Transverse colon (tissue), 4 donors: Measurements from ENCODE around the gene CAMK2D. TPM values are rescaled to one million over a fixed set of nuclear protein-coding genes. Genes with fewer than 3 reads are reported as not detected.
"Not testable (repeated sequence)": the region's sequence is repeated elsewhere in the genome, so short reads cannot be mapped to it uniquely, and the experiment has no call there.

ENCODE experiments used
- DNase-seq: peaks from one replicate; pipeline ENCODE4 v3.0.0-alpha.2; 2019
- H3K27ac ChIP-seq, 4 donors: fragments of 200-600 bp; sonication (generic); 2 replicates each; pipeline ENCODE4 v1.5.1; 2016 to 2018; ENCODE audit warnings: inconsistent platforms in 4 of 4
- H3K27me3 ChIP-seq: fragments of 200-600 bp; sonication (generic); 2 replicates; pipeline ENCODE4 v1.5.1; 2017; ENCODE audit warnings: inconsistent platforms
- H3K36me3 ChIP-seq, 4 donors: fragments of 200-600 bp; sonication (generic); 2 replicates each; pipeline ENCODE4 v1.5.1; 2017 to 2019; ENCODE audit warnings: inconsistent platforms in 4 of 4
- H3K4me1 ChIP-seq, 4 donors: fragments of 200-600 bp; sonication (generic); 2 replicates each; pipeline ENCODE4 v1.5.1; 2017 to 2020; ENCODE audit warnings: inconsistent platforms in 4 of 4
- H3K4me3 ChIP-seq, 4 donors: fragments of 200-600 bp; sonication (generic); 1 replicate in 1 of 4; 2 replicates in 3 of 4; pipeline versions ENCODE4 v1.5.1 to v1.6.1; 2017 to 2019; ENCODE audit warnings: inconsistent platforms in 4 of 4
- H3K9me3 ChIP-seq, 2 donors: fragments of 200-600 bp; sonication (generic); 2 replicates each; pipeline ENCODE4 v1.5.1; 2017 to 2019; ENCODE audit warnings: inconsistent platforms in 2 of 2
- EP300 ChIP-seq: sonication (generic); formaldehyde crosslinking; IDR thresholded peaks from one replicate; pipeline ENCODE4 v1.6.1; 2017; ENCODE audit warnings: antibody characterized with exemption, low read depth
- POLR2A ChIP-seq: fragments of 450-650 bp; IDR thresholded peaks from one replicate; pipeline ENCODE4 v1.6.1; 2016; ENCODE audit warnings: antibody characterized with exemption, mild to moderate bottlenecking, moderate library complexity
- POLR2AphosphoS5 ChIP-seq, 3 donors: sonication (generic); formaldehyde crosslinking; IDR thresholded peaks; one replicate each; pipeline ENCODE4 v1.6.1; 2016; ENCODE audit warnings: antibody characterized with exemption in 3 of 3
- WGBS, 2 donors: methylation state at CpG; one replicate each; pipeline ENCODE4 v1.1.5; 2018; ENCODE audit warnings: low coverage in 1 of 2; 5-methylcytosine and 5-hydroxymethylcytosine counted together
- in situ Hi-C, 4 donors: fragments of 200-750 bp; cut with MboI; loops; one replicate each; pipeline versions ENCODE4 v1.15.0 to v1.15.1; 2017; ENCODE audit warnings: low sequenced_read_pairs in 3 of 4, low pct_ligation_motif_present in 1 of 4, low pct_unique_long_range_greater_than_20kb in 1 of 4
- intact Hi-C: fragments of 100-400 bp; cut with DNase I; formaldehyde crosslinking; loops from one replicate; pipeline ENCODE4 v1.15.1; 2023; ENCODE audit warnings: low total_unique reads
- total RNA-seq, 4 donors: library from RNA; depleted of rRNA; stranded (reverse); fragments of >200 nt; gene quantifications; one replicate each; pipeline ENCODE4 v1.1.0, GENCODE V29; 2016
- TF ChIP-seq, protein P1 (sequence below), 5 experiments: fragments of 200-600 bp in 3 of 5; fragments of 450-650 bp in 2 of 5; sonication (generic) in 3 of 5; IDR thresholded peaks; 1 replicate in 2 of 5; 2 replicates in 3 of 5; pipeline ENCODE4 v1.5.1; 2016 to 2017; ENCODE audit warnings: antibody characterized with exemption in 5 of 5, inconsistent platforms in 3 of 5, mild to moderate bottlenecking in 2 of 5, moderate library complexity in 1 of 5

The CAMK2D gene
- total RNA-seq, 4 donors from 2014 or later: 54.5 to 107 (median 84.7) TPM

DNA sequence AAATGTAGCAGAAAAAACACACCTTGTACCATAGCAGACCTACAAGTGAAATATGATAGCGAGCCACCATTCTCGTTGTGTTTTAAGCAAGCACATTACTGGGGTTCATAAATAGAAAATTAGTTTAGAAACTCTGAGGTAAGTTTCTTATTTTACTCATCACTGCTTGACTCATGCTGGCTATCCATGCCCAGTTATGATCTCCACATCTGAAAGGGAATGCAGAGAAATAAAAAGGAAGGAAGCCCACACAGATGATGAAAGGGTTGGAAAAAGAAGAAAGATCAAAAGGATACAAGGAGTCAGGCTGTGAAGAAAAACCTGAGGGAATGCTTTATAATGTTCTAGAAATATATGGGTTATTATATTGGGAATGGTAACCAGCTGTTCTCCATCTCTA, 54.5 kb downstream of the CAMK2D start:
- peak overlapping the region in 1 of 4 donors; percentile 27 for H3K27ac ChIP-seq
- intact Hi-C loops (no loop called here), in situ Hi-C loops (no loop called here)
- no peaks in the 10 kb centered on the region for H3K27me3 ChIP-seq
- H3K36me3 ChIP-seq: no peaks in the 10 kb centered on the region
- H3K9me3 ChIP-seq: no peaks in the 10 kb centered on the region
- DNase-seq: no peak
- no peak overlapping the region for H3K4me3 ChIP-seq
- TF ChIP-seq POLR2A (no peak), EP300 (no peak), POLR2AphosphoS5 (IDR thresholded peaks at IDR 0.05) (no peak)
- TF ChIP-seq, protein P1, sequence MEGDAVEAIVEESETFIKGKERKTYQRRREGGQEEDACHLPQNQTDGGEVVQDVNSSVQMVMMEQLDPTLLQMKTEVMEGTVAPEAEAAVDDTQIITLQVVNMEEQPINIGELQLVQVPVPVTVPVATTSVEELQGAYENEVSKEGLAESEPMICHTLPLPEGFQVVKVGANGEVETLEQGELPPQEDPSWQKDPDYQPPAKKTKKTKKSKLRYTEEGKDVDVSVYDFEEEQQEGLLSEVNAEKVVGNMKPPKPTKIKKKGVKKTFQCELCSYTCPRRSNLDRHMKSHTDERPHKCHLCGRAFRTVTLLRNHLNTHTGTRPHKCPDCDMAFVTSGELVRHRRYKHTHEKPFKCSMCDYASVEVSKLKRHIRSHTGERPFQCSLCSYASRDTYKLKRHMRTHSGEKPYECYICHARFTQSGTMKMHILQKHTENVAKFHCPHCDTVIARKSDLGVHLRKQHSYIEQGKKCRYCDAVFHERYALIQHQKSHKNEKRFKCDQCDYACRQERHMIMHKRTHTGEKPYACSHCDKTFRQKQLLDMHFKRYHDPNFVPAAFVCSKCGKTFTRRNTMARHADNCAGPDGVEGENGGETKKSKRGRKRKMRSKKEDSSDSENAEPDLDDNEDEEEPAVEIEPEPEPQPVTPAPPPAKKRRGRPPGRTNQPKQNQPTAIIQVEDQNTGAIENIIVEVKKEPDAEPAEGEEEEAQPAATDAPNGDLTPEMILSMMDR (IDR thresholded peaks at IDR 0.05): no peak
- WGBS, 2 donors: 66 to 86% methylated on average over 2 of the region's 2 CpGs
- peaks cover 0 to 19% (median 14%) of the 10 kb centered on the region in 4 donors for H3K4me1 ChIP-seq

DNA sequence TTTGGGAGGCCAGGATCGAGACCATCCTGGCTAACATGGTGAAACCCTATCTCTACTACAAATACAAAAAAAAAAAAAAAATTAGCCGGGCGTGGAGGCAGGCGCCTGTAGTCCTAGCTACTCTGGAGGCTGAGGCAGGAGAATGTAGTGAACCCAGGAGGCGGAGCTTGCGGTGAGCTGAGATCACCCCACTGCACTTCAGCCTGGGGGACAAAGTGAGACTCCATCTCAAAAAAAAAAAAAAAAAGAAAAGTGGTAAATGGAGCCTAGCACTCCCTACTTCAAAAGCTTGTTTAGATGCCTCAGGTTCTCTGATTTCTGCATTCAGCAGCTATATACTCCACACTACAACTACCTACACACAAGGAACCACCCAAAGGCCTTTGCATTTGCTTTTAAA, 56.4 kb downstream of the CAMK2D start:
- intact Hi-C loops: not testable (repeated sequence)

GRCh38 chr4:113702596-113702995, 58.9 kb downstream of the CAMK2D start:
- WGBS, 2 donors: 91 to 93% methylated on average over 3 of the region's 3 CpGs
- H3K4me3 ChIP-seq, in situ Hi-C loops, intact Hi-C loops, H3K9me3 ChIP-seq, H3K36me3 ChIP-seq, H3K4me1 ChIP-seq, H3K27me3 ChIP-seq, H3K27ac ChIP-seq, DNase-seq: not testable (repeated sequence)

More for the DNA sequence above, 56.4 kb downstream of the CAMK2D start:
- H3K36me3 ChIP-seq, in situ Hi-C loops, H3K4me3 ChIP-seq, H3K27me3 ChIP-seq, H3K9me3 ChIP-seq, DNase-seq, H3K27ac ChIP-seq: not testable (repeated sequence)
- WGBS, 2 donors: 97 to 98% methylated on average over 6 of the region's 6 CpGs
- peaks cover 0 to 18% (median 12%) of the 10 kb centered on the region in 4 donors for H3K4me1 ChIP-seq

DNA sequence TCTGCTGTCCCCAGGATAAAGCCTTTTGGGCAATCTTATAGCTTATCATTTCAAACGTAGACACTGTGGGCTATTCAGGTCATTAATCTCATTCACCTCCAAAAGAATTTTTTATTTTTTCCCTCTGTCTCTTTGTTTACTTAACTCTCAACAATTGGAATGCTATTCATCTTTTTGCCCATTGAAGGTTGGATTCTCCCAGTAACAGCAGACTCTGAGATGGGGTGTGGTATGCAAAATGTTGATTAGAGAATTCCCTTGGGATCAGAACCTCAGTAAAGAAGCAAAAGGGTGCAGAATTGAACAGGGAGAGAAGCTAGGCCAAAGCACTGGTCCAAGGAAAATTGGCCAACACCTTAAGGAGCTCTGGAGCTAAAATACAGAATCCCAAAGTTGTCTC, 60.4 kb downstream of the CAMK2D start:
- H3K4me3 ChIP-seq: no peak overlapping the region
- in situ Hi-C loops (no loop called here), intact Hi-C loops (no loop called here)
- no peaks in the 10 kb centered on the region for H3K27me3 ChIP-seq
- peaks cover 0 to 5% (median 1%) of the 10 kb centered on the region in 4 donors for H3K4me1 ChIP-seq
- no peak for TF ChIP-seq EP300
- TF ChIP-seq POLR2A: no peak
- no peak for TF ChIP-seq POLR2AphosphoS5 (IDR thresholded peaks at IDR 0.05)
- TF ChIP-seq, protein P1 (IDR thresholded peaks at IDR 0.05): no peak
- H3K9me3 ChIP-seq: no peaks in the 10 kb centered on the region
- 67 to 76% methylated on average over 1 of the region's 1 CpG for WGBS, 2 donors
- no peak for DNase-seq
- no peak overlapping the region for H3K27ac ChIP-seq
- H3K36me3 ChIP-seq: no peaks in the 10 kb centered on the region

- no peaks in the 10 kb centered on the region for H3K27me3 ChIP-seq
- TF ChIP-seq EP300: no peak
- no peak for TF ChIP-seq POLR2A
- TF ChIP-seq, protein P1 (IDR thresholded peaks at IDR 0.05): no peak
- TF ChIP-seq POLR2AphosphoS5 (IDR thresholded peaks at IDR 0.05): no peak
- in situ Hi-C loops (no loop called here), intact Hi-C loops (no loop called here)
- WGBS, 2 donors: 87 to 100% methylated on average over 2 of the region's 2 CpGs
- H3K36me3 ChIP-seq: no peaks in the 10 kb centered on the region
- no peak overlapping the region for H3K4me3 ChIP-seq
- no peak for DNase-seq
- H3K4me1 ChIP-seq: peaks cover 0 to 10% (median 4%) of the 10 kb centered on the region in 4 donors
- no peaks in the 10 kb centered on the region for H3K9me3 ChIP-seq
- H3K27ac ChIP-seq: no peak overlapping the region
Measured at GRCh38 chr4:113700602-113701150, 60.9 kb downstream of the CAMK2D start.
